NCI-H748 (cell line): ENCODE data around the gene NCEH1.

Experiments used
- DNase-seq: peaks from one replicate; lab custom pipeline; 2025; ENCODE audit not compliant: unreplicated experiment; lab: John Stamatoyannopoulos, UW

Gene NCEH1

DNA sequence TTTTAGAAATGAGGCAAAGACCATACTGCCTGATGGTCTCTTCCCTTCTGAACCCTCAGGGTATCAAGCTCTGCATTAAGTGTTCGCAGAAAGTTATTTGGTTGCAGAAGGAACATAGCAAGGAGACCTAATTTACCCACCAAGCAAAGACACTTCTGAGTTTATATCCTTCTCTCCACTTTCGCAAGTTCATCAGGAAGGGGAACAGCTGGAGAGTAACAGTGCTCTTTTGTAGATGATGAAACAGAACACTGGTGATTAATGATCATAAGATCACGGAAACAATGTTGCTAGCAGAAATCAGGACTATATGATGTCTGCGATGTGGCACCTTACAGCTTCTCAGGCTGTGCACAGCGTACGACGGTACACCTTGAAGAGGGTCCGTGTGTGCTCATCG, 62.1 kb downstream of the NCEH1 start:
- DNase-seq: no peak

DNA sequence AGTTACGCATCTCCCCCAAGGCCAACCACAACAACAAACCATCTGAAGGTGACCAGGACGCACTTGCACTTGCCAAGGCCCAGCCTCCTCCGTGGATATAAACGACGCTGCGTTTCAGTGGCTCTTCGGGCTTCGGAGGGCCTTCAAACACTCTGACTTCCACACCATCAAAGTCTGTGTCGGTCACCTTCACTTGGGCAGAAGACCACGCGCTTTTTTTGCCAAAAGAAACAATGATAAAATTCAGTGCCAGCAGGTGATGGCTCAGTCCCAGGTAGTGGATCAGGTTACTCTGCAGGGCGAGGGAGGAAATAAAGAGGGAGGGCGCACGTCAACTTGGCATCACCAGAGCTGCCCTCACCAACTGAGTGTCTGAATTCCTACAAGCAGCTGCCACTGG, 63.0 kb downstream of the NCEH1 start:
- peak; percentile 41 for DNase-seq

DNA sequence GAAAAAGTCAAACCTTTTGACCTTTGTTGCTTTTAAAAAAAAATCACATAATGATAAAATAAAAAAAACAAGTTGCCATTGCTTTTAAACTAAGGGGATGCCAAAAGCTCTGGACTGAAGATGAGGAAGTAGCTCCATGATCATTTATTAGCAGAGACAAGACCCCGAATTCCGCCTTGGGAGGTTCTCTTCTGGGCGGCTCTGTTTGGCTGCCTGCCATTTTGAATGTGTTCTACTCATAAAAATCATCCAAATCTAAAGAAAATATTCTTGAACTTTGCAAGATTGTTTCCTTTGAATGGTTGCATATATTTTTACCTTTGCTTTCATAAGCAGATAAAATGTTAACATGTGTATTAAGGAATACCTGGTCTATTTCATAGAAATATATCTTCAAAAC, 63.8 kb downstream of the NCEH1 start:
- no peak for DNase-seq

DNA sequence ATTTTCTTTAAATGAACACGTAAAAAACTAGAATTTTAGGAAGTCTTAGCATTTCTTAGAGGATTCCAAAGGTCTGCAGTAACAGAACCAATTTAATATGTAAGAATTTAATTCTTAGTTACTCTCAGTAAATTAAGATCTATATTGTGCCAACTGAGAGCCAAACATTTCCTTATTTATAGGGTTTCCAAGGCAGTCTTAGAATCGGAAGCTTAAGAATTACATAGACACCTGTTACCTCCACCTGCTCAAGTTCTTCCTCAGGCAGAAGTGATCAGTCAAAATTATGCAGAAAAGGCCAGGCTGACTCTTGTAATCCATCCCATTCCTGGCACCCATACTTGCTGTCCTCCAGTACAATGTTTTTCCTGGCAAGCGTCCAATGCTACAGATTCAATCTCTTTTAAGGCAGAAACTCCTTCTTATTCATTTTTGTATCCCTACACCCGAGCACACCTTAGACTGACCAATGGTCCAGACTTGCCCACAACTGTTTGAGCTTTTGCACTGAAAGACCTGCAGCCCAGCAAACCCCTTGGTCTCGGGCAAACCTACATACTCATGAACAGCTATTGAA, 64.3 kb downstream of the NCEH1 start:
- peak; percentile 15 for DNase-seq

DNA sequence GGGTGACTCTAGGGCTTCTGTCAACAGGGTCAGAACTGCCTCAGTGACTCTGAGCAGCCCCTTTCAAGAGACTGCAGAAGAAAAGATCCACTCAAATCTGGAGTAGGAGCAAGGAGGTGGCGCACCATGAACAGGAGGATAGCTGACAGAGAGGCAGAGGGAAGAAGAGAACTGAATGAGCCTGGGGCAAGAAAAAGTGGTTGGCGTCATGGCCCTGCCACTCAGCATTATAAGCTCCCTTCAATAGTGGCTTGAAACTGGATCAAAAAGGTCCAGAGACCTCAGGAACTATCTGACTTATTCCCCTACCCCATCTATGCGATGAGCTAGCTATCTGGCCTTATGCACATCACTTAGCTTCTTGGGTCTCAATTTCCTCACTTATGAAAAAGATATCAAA, 66.6 kb downstream of the NCEH1 start:
- DNase-seq: no peak

DNA sequence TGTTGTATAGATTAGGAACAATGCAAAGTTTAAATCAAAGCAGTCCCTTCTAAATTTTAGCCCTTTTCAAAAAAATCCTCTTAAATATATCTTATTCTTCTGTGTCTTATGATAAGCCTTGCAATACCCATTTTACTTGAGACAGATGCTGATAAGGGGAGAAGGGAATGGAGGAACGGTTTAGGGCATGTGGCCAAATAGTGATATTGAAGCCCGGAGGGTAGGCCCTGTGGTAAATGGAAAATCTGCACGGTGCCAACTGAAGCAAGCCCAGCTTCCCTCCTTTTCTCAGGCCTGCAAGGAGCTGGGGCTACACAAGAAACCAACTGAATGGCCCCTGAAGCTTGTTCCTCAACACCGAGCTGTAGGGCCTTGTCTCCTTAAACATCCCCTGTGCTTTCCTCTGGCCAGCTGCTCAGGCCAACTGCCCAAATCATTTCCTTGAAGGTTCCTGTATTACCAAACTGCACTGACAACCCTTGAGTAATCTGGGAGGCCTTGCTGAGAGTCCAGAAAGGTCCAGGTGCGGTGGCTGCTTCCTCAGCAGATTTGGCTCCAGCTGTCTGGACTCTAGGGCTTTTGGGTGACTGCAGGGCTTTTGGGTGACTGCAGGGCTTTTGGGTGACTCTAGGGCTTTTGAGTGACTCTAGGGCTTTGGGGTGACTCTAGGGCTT, 67.2 kb downstream of the NCEH1 start:
- DNase-seq: no peak

DNA sequence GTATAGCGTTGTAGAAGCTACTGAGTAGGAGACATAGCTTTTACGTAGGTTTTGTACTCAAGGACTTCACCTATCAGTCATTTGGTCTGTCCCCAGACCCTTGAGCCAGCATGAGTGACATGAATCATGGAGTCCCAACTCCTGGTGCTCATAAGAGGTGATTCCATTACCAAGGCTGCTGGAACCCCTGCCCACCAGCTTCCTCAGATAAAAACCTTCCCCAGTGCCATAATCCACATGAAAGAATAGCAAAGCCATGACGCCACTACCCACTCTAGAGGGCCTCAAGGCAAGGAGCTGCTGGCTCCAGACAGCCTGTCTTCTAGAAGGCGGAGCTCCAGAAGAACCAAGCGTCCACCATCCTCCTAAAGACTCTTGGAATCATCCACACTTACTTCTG, 69.6 kb downstream of the NCEH1 start:
- no peak for DNase-seq

DNA sequence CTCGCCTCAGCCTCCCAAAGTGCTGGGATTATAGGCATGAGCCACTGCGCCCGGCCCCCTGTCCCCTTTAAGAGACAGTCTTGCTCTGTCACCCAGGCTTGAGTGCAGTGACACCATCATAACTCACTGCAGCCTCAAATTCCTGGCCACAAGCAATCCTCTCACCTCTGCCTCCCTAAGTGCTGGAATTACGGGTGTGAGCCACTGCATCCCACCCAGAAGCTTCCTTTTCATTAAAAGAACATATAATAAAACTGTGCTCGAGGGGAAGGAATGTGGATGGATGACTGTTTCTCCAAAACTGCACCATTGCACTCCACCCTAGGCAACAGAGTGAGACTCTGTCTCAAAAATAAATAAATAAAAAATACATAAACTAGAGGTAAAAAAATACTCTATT, 70.1 kb downstream of the NCEH1 start:
- no peak for DNase-seq

DNA sequence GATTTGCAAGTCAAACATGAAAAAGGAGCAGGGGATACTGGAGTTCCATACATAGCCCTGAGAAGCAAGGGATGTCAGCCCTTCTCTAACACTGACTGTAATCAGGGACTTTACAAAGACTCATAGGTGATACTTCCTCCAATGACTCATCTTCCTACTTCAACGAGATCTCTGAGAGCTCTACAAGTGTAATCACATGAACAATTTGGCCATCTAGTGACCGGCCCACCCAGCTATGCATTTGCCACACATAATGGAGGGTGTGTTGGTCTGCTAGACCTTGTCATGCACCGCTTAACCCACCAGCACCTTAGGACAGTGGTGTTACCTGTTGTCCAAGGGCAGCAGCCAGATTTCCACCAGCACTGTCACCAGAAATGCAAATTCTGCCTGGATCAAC, 75.3 kb downstream of the NCEH1 start:
- DNase-seq: no peak

DNA sequence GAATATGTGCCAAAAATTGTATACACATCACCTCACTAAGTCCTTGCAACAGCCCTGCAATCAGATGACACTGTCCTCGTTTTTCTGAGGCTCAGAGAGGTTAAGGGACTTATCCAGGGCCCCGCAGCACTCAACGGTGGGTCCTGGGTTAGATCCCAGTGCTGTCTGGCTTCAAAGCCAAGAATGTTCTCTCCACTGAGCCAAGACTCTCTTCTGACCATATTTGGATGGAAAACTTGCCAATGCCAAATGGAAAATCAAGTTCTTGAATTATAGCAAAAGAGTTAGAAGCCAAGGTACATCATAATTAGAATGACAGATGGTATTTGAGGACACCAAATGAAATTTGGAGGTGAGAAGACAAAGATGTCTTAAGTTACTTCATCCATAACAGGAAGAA, 75.9 kb downstream of the NCEH1 start:
- DNase-seq: no peak

DNA sequence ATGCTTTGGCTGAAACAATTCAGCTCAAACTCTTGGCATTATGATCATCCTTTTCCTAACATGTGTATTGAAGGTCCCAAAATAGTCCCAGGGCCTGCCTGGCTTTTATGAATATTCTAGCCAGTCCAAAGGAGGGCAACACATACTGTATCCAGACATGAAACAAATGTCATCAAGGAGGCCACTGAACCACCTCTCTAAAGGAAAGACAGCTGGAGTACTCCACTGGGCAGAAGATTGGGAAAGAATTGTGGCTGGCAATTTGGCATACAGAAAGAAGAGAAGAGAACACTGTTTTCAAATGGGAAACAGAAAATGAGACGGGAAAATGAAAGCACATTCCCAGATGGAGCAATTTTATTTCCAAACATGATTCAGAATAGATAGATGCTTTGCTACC, 80.6 kb downstream of the NCEH1 start:
- DNase-seq: no peak

DNA sequence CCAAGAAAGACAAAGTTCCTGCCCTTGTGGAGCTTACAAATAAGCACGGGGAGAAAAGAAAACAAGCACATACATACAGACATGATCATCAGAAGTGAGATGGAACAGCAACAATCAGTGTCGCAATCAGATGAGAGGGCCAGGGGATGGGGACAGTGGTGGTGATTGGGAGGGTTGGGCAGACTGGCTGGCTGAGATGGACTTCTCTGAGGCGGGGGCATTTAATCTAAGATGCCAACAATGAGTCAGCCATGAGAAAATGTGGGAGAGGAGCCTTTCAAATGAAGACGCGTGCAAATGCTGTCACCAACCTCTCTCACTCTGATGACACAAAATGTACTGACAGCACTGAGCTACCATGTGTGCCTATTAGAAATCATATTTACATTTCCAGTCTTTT, 81.4 kb downstream of the NCEH1 start:
- no peak for DNase-seq

DNA sequence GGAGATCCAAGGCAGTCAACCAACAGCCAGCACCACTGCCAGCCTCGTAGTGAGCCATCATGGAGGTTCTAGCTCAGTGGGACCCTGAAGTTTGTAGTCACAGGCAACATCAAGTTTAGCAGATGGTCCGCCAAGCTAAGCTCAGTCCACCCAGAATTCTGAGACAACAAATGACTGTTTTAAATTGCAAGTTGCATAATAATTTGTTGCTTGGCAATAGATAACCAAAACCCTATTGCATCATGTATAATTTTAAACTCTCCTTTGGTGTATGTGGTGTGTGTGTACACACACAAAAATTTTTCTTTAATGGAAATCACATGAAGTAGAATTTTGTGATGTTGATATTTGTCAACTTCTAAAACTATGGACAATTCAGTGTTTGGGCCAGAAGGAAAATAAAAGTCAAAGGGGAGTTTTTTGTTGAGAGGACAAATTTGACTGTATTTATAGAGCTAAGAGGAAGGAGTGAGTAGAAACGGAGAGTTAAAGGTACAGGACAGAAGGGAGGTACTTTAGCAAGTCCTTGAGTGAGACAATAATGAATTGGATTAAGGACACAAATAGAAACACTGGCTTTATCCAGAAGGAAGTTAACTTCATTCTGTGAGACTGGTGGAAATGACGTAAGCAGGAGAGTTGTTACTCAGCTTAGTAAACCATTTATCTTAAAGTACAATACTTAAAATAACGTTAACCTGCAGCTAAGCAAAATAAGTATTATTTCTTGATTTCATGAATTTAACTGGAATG, 83.6 kb downstream of the NCEH1 start:
- DNase-seq: no peak

DNA sequence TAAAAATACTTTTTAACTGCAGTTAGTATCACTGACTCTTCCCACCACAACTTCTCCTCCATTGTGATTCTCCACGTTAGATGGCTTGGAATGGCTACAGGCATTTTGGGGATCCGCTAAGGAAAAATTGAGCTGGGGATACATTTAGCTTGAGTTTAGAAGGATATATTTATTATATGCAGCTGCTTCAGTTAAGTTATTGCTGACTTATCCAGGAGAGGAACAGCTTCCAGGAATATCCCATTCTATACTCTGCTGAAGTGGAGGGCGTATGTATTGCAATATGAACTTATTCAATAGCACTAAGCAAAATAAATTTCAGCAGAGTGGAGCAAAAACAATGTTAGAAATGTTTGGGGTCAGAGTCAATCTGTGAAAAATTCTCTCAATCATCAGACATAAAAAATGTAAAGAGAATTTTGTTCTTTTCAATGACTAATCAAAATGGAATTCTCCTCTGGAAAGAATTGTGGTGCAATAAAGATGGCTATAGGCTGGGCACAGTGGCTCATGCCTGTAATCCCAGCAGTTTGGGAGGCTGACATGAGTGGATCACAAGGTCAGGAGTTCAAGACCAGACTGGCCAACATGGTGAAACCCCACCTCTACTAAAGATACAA, 84.7 kb downstream of the NCEH1 start:
- no peak for DNase-seq

DNA sequence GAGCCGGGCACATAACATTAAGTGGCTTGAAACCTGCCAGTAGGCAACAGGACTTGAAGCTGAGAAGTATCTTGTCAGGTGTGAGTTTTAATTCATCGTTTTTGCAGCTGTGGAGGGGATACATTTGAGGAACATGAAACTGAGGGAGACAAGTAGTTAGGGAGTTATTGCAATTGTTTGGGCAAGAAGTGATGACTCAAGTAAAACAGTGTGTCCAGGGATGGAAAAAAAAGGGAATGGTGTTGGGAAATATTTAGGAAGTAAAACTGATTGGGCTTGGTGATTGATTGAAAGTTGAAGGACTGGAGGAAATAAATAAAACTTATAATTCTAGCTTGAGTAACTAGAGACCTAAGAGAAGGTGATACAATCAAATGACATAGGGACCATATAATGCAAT, 85.5 kb downstream of the NCEH1 start:
- no peak for DNase-seq

DNA sequence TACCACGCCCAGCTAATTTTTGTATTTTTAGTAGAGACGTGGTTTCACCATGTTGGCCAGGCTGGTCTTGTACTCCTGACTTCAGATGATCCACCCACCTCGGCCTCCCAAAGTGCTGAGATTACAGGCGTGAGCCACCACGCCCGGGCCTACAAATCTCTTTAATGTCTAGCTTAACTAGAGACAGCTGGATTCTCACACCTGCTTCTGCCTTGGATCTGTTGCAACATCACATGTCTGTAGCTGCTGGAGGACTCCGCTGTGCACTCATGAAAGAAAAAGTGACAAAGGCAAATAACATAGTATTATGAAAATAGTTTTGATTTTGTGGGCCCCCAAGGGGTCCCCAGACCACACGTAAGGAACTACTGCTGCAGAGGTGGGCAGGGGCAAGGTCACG, 85.9 kb downstream of the NCEH1 start:
- no peak for DNase-seq

DNA sequence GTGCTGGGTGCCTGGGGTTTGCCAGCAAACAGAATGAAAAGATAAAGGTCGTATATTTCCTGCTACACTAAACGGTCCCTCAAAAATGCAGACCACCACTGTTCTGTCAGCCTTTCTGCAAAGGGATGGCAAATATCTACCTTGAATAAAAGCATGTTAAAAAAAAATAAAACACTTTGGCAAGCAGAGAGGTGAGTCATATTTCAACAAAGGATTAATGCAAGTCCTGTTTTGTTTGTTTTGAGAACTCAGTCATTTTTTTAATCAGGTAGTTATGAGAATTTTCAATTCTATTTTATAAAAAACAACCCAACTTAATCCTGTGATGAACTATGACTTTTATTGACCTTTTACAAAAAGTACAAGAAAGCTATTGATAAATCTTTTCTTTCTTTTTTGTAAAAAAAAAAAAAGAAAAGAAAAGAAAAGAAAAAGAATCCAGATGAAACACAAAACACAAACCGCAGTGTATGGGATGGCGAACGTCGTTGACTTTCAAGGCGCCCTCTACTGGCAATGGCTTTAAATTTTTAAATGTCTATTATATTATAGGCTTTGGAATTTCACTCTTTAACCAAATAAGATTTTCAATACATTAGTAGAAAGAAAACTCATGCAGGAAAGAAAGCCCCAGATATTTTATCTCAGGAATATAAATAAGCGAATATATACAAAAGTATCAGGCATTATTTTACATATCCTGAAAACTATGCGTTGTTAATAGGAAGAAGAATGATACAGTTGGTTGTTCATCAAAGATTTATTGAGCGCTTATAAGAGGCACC, 87.8 kb downstream of the NCEH1 start:
- peak; percentile 56 for DNase-seq

DNA sequence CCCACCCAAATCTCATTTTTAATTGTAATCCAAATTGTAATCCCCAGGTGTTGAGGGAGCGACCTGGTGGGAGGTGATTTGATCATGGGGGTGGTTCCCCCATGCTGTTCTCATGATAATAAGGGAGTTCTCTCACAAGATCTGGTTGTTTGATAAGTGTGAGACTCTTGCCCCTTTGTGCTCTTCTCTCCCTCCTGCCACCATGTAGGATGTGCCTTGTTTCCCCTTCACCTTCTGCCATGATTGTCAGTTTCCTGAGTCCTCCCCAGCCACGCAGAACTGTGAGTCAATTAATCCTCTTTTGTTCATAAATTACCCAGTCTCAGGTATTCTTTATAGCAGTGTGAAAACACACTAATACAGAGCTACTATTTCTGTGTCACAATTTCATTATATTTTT, 88.7 kb downstream of the NCEH1 start:
- DNase-seq: peak; percentile 21

DNA sequence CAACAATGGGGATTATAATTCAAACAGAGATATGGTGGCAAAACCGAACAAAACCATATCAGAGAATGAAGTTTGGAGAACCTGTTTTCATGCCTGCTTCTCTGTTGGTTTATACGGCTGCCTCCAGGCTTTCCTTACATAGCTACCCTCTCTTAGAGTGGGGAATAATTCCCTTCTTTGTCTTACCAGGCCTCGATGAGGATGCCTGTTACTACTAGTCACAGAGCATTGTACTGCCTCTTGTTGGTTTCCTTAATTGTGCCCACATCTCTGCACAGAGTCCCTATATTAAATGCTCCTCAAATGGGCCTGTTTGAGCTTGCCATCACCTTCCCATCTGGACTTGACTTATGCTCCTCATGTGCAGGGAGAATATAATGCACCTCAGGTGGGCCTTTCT, 92.9 kb downstream of the NCEH1 start:
- no peak for DNase-seq

DNA sequence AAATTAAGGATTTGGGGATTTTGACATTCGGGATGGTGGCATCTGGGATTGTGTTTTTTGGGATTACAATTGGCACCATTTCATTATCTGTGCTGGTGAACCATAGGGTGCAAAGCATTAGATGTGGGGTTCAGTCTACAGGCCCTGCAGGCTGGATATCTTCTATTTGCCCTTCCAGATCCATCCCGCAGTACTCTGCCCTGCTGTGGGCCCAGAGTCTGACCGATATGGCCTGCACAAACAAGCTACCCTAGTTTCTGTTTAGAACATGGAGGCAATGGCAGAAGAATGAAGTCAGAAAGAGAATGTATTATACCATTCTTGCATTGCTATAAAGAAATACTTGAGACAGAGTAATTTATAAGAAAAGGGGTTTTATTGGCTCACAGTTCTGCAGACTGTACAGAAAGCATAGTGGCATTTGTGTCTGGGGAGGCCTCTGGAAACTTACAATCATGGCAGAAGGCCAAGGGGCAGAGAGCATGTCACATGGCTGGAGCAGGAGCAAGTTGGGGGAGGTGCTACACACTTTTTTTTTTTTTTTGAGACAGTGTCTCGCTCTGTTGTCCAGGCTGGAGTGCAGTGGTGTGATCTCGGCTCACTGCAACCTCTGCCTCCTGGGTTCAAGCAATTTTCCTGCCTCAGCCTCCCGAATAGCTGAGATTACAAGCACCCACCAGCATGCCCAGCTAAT, 93.7 kb downstream of the NCEH1 start:
- DNase-seq: no peak

DNA sequence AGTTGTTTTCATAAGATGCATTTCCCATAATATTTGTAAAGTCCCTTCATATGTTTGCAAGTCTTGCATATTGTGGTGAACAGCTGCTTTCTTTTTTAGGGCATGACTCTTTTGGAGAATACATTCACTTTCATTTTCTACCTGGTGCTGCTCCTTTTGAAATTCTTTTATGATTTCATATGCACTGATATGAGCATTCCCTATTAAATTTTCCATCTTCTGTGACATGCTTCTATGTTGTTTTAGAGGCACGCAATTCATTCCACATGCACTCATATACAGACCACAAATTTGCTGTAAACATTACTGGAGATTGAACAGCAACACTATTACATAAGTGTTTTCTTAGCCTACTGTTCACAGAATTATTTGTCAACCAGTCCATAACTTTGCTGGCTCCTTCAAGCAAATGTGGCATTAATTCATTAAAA, 94.8 kb downstream of the NCEH1 start:
- DNase-seq: no peak
